GM23248 (cell line): Measurements from ENCODE around the gene MYL4. TPM values are rescaled to one million over a fixed set of nuclear protein-coding genes. Genes with fewer than 3 reads are reported as not detected.

Source experiments
- DNase-seq: peaks from one replicate; pipeline ENCODE4 v3.0.0-alpha.2; 2015
- H2AFZ ChIP-seq: fragments of 200-600 bp; sonication (generic); 2 replicates; pipeline ENCODE4 v1.6.1; 2016; ENCODE audit warnings: antibody characterized with exemption
- H3F3A ChIP-seq: fragments of 200-600 bp; sonication (generic); 2 replicates; pipeline ENCODE4 v1.6.1; 2016; ENCODE audit warnings: mild to moderate bottlenecking, antibody characterized with exemption, mixed run types; ENCODE audit not compliant: insufficient read depth
- H3K27ac ChIP-seq: fragments of 200-600 bp; sonication (generic); 2 replicates; pipeline ENCODE4 v1.5.1; 2016; ENCODE audit warnings: mild to moderate bottlenecking
- H3K27me3 ChIP-seq: fragments of 200-600 bp; sonication (generic); replicated peaks from 2 replicates; pipeline ENCODE4 v1.6.1; 2016; ENCODE audit warnings: mild to moderate bottlenecking; ENCODE audit not compliant: insufficient read depth
- H3K36me3 ChIP-seq: fragments of 200-600 bp; sonication (generic); 2 replicates; pipeline ENCODE4 v1.6.1; 2016; ENCODE audit warnings: low read depth, mild to moderate bottlenecking
- H3K4me1 ChIP-seq: fragments of 200-600 bp; sonication (generic); 2 replicates; pipeline ENCODE4 v1.6.1; 2016; ENCODE audit warnings: mild to moderate bottlenecking; ENCODE audit not compliant: insufficient read depth
- H3K4me2 ChIP-seq: fragments of 200-600 bp; sonication (generic); one replicate; pipeline ENCODE4 v1.6.1; 2016; ENCODE audit warnings: mild to moderate bottlenecking; ENCODE audit not compliant: unreplicated experiment
- H3K4me3 ChIP-seq: fragments of 200-600 bp; sonication (generic); 2 replicates; pipeline ENCODE4 v1.5.1; 2016; ENCODE audit warnings: mild to moderate bottlenecking
- H3K79me2 ChIP-seq: fragments of 200-600 bp; sonication (generic); 2 replicates; pipeline ENCODE4 v1.6.1; 2016; ENCODE audit warnings: mild to moderate bottlenecking; ENCODE audit not compliant: insufficient read depth
- H3K9ac ChIP-seq: fragments of 200-600 bp; sonication (generic); 2 replicates; pipeline ENCODE4 v1.6.1; 2016; ENCODE audit warnings: mild to moderate bottlenecking
- H3K9me2 ChIP-seq: fragments of 200-600 bp; sonication (generic); 2 replicates; pipeline ENCODE4 v1.6.1; 2016; ENCODE audit warnings: mixed run types, mild to moderate bottlenecking, moderate library complexity; ENCODE audit not compliant: insufficient read depth
- H3K9me3 ChIP-seq: fragments of 200-600 bp; sonication (generic); one replicate; pipeline ENCODE4 v1.6.1; 2017; ENCODE audit warnings: low read depth
- H4K20me1 ChIP-seq: fragments of 200-600 bp; sonication (generic); 2 replicates; pipeline ENCODE4 v1.6.0; 2016; ENCODE audit not compliant: insufficient read depth
- EZH2 ChIP-seq: fragments of 200-600 bp; sonication (generic); IDR thresholded peaks from 2 replicates; pipeline ENCODE4 v1.6.1; 2018; ENCODE audit warnings: antibody characterized with exemption, mild to moderate bottlenecking; ENCODE audit not compliant: insufficient read depth, poor library complexity, severe bottlenecking
- EZH2phosphoT487 ChIP-seq: fragments of 200-600 bp; sonication (generic); IDR thresholded peaks from 2 replicates; pipeline ENCODE4 v1.6.1; 2018; ENCODE audit warnings: antibody characterized with exemption, moderate library complexity, mild to moderate bottlenecking, low read depth; ENCODE audit not compliant: insufficient read depth
- WGBS, 2 experiments: methylation state at CpG; one replicate each; pipeline ENCODE4 v1.1.6; 2015 to 2017; ENCODE audit warnings: low lambda C conversion rate in 2 of 2, low coverage in 1 of 2; ENCODE audit errors: missing lambda C conversion rate in 2 of 2; 5-methylcytosine and 5-hydroxymethylcytosine counted together
- in situ Hi-C: fragments of 300-500 bp; cut with MboI; formaldehyde crosslinking; loops from 2 replicates; pipeline ENCODE4 v1.15.0; 2020
- polyA plus RNA-seq: library from polyadenylated mRNA; unstranded; fragments of >200 nt; fragmentation: Nextera tagmentation; extraction: Ambion mirVana; gene quantifications from 2 replicates; pipeline ENCODE4 v1.2.1, GENCODE V29; 2016
- total RNA-seq: library from RNA; depleted of rRNA; stranded (reverse); fragments of >200 nt; shearing (Covaris generic); gene quantifications from 2 replicates; pipeline ENCODE4 v1.2.3, GENCODE V29; 2014

The MYL4 gene
- total and polyA plus RNA-seq, 2 experiments from 2014 or later = not detected

DNA sequence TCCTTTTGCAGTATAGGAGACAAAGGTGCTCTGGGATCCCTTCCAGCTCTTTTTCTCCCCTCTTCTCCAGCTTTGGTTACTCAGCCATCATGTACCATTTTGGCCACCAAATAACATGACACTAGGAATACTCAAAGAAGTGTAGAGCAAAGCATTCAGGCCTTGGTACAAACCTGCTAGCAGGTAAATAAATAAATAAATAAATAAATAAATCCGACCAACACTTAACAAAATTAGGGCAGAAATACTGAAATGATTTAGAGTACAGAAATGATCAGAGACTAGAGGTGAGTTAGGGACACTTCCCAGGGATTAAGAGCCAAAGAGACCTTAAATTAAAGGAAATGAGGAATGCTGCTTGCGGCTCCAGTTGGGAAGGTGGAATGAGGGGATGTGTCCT, 26.8 kb downstream of the MYL4 start:
- 97 to 98% methylated on average over 2 of the region's 2 CpGs for WGBS, 2 experiments
- no peak for TF ChIP-seq EZH2
- no peak for TF ChIP-seq EZH2phosphoT487
- in situ Hi-C loops = loop anchor here (10.0 kb wide), 1 partner anchor 79 kb away; no protein-coding TSS in a partner anchor

DNA sequence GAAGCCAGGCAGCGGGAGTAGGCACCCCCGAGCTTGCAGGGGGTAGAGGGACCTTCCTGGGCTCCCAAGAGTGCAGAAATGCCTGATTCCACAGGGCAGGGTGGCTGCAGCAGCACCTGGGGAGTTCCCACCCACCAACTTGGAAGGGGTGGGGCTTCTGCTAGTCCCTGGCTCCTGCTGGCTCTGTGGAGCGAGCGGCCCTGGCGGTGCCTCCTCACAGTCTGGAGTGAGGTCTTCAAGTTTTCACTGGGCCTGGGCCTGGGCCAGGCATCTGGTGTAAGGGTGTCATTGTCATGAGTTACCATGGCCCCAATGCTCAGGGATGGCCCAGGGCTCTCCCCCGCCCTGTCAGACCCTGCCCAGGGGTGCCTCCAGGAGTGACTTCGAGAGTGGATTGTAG, 28.7 kb downstream of the MYL4 start:
- peaks cover 17% of the 10 kb centered on the region for H3F3A ChIP-seq
- no peak for DNase-seq
- H3K9ac ChIP-seq = no peak overlapping the region
- H3K27ac ChIP-seq = no peak overlapping the region
- no peaks in the 10 kb centered on the region for H4K20me1 ChIP-seq
- 86 to 91% methylated on average over 5 to 6 of the region's 7 CpGs for WGBS, 2 experiments
- no peak overlapping the region for H3K4me3 ChIP-seq
- no peaks in the 10 kb centered on the region for H3K9me2 ChIP-seq
- no peaks in the 10 kb centered on the region for H3K27me3 ChIP-seq
- H2AFZ ChIP-seq = no peak overlapping the region
- H3K4me1 ChIP-seq = peaks cover 16% of the 10 kb centered on the region
- in situ Hi-C loops = loop anchor here (10.0 kb wide), 1 partner anchor 77 kb away; no protein-coding TSS in a partner anchor
- H3K79me2 ChIP-seq = no peaks in the 10 kb centered on the region
- H3K9me3 ChIP-seq = no peaks in the 10 kb centered on the region
- no peaks in the 10 kb centered on the region for H3K36me3 ChIP-seq
- TF ChIP-seq EZH2phosphoT487 = no peak
- no peak for TF ChIP-seq EZH2
- H3K4me2 ChIP-seq = no peak overlapping the region

More for the DNA sequence above, 26.8 kb downstream of the MYL4 start:
- Histone ChIP-seq H3K79me2 (no peaks in the 10 kb centered on the region), H3K9me3 (no peaks in the 10 kb centered on the region), H3F3A (peaks cover 17% of the 10 kb centered on the region), H3K36me3 (no peaks in the 10 kb centered on the region), H3K27ac (no peak overlapping the region), H2AFZ (no peak overlapping the region), H3K4me3 (no peak overlapping the region), H3K4me1 (peaks cover 15% of the 10 kb centered on the region), H3K9ac (no peak overlapping the region), H3K4me2 (no peak overlapping the region), H4K20me1 (no peaks in the 10 kb centered on the region), H3K9me2 (no peaks in the 10 kb centered on the region), H3K27me3 (no peaks in the 10 kb centered on the region)
- no peak for DNase-seq

DNA sequence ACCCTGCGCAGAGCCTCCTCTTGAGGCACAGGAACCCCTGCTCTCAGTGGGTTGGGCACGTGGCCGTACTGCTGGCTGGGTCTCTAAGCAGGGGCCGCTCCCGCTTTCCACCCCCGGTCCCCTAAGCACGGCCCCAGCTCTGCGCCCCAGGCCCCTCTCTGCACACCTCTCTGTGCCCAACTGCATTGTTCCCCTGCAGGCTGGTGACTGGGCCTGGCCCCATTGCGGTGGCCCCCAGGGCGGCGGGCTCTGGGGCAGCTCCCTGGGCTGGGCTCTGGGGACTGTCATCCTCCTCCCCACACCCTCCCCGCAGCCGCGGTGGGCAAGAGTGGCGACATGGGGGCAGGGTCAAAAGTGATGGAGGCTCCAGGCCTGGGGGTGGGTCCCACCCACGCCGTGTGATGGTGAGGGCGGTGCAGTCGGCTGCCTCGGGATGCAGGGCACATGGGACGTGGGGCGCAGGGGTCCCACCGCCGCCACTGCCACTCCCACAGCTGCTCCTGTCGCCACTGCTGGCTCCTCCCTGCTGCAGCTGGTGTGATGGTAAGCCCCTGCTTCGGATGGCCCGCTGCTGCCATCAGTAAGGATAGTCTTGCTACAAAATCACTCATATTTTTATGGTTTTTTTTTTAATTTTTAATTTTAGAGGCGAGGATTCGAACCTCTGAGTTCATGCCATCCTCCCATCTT, 29.3 kb downstream of the MYL4 start:
- no peaks in the 10 kb centered on the region for H3K9me3 ChIP-seq
- 89% methylated on average over 24 to 28 of the region's 29 CpGs for WGBS, 2 experiments
- no peaks in the 10 kb centered on the region for H3K79me2 ChIP-seq
- no peak for DNase-seq
- H3K27me3 ChIP-seq = no peaks in the 10 kb centered on the region
- H3K9me2 ChIP-seq = no peaks in the 10 kb centered on the region
- peaks cover 17% of the 10 kb centered on the region for H3F3A ChIP-seq
- no peak overlapping the region for H3K9ac ChIP-seq
- no peak overlapping the region for H3K27ac ChIP-seq
- no peak overlapping the region for H2AFZ ChIP-seq
- H3K36me3 ChIP-seq = no peaks in the 10 kb centered on the region
- peaks cover 16% of the 10 kb centered on the region for H3K4me1 ChIP-seq
- no peak overlapping the region for H3K4me2 ChIP-seq
- TF ChIP-seq EZH2phosphoT487 (no peak), EZH2 (no peak)
- no peak overlapping the region for H3K4me3 ChIP-seq
- H4K20me1 ChIP-seq = no peaks in the 10 kb centered on the region
- in situ Hi-C loops = loop anchor here (10.0 kb wide), 1 partner anchor 76 kb away; no protein-coding TSS in a partner anchor

DNA sequence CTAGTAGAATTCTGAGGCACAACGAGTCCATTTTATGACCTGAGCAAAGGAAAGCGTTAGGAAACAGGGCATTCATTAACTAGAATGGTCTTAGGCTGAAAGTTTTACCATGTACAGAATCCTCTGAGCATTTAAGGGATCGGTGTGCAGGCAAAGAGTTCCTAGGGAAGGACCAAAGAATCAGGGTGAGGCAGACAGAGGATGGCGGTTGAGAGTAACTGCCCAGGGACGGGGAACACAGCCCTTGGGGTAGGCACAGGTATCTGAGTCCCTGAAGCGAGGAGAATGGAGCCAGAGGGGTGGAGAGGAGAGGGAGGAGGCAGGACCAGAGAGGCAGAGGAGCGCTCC, 30.4 kb downstream of the MYL4 start:
- TF ChIP-seq EZH2phosphoT487 (no peak), EZH2 (no peak)
- Histone ChIP-seq H3K4me1 (peaks cover 17% of the 10 kb centered on the region), H3K9me3 (no peaks in the 10 kb centered on the region), H3K27ac (peak overlapping the region; percentile 70), H4K20me1 (no peaks in the 10 kb centered on the region), H2AFZ (0 out of 2 replicates have a peak overlapping the region, but pooled peaks have one; percentile 36), H3K4me2 (peak overlapping the region; percentile 14), H3K27me3 (no peaks in the 10 kb centered on the region), H3K9me2 (no peaks in the 10 kb centered on the region), H3K4me3 (no peak overlapping the region), H3K36me3 (no peaks in the 10 kb centered on the region), H3K79me2 (no peaks in the 10 kb centered on the region), H3F3A (peaks cover 17% of the 10 kb centered on the region), H3K9ac (peak overlapping the region; percentile 47; the same call in 1 of the 2 replicates)
- no peak for DNase-seq
- WGBS, 2 experiments = 55 to 64% methylated on average over 6 to 7 of the region's 7 CpGs
- in situ Hi-C loops = loop anchor here (10.0 kb wide), 1 partner anchor 75 kb away; no protein-coding TSS in a partner anchor
